ENCODE data around the gene ZCCHC14.

Gene ZCCHC14

GRCh38 chr16:87432330-87432915 is 60.4 kb downstream of the ZCCHC14 start:
- DNase-seq (ENCODE audit: low read depth in 2 of 2): no peak

GRCh38 chr16:87431926-87432325 is 60.9 kb downstream of the ZCCHC14 start:
- peak in 1 of 2 experiments; percentile 32 for DNase-seq (ENCODE audit: low read depth in 2 of 2)

GRCh38 chr16:87426423-87427215 is 66.2 kb downstream of the ZCCHC14 start:
- no peak for DNase-seq (ENCODE audit: low read depth in 2 of 2)

- no peak for DNase-seq (ENCODE audit: low read depth in 2 of 2)
These were observed 66.9 kb downstream of the ZCCHC14 start for GRCh38 chr16:87425941-87426340.

- DNase-seq (ENCODE audit: low read depth in 2 of 2): no peak
These were observed 68.6 kb downstream of the ZCCHC14 start for GRCh38 chr16:87424266-87424665.

- no peak for DNase-seq (ENCODE audit: low read depth in 2 of 2)
These were observed 69.4 kb downstream of the ZCCHC14 start for GRCh38 chr16:87423429-87423828.

- DNase-seq (ENCODE audit: low read depth in 2 of 2): no peak
These were observed 70.7 kb downstream of the ZCCHC14 start for GRCh38 chr16:87422106-87422505.

GRCh38 chr16:87421003-87421912 is 71.6 kb downstream of the ZCCHC14 start:
- DNase-seq (ENCODE audit: low read depth in 2 of 2): no peak

GRCh38 chr16:87420026-87421002 is 72.5 kb downstream of the ZCCHC14 start:
- DNase-seq (ENCODE audit: low read depth in 2 of 2): no peak

GRCh38 chr16:87418644-87419043 is 74.2 kb downstream of the ZCCHC14 start:
- no peak for DNase-seq (ENCODE audit: low read depth in 2 of 2)

GRCh38 chr16:87418216-87418615 is 74.6 kb downstream of the ZCCHC14 start:
- no peak for DNase-seq (ENCODE audit: low read depth in 2 of 2)

- DNase-seq (ENCODE audit: low read depth in 2 of 2): no peak
These were observed 75.3 kb downstream of the ZCCHC14 start for GRCh38 chr16:87417528-87417910.

GRCh38 chr16:87416826-87417527 is 75.8 kb downstream of the ZCCHC14 start:
- no peak for DNase-seq (ENCODE audit: low read depth in 2 of 2)

GRCh38 chr16:87415441-87415840 is 77.4 kb downstream of the ZCCHC14 start:
- DNase-seq (ENCODE audit: low read depth in 2 of 2): no peak

- no peak for DNase-seq (ENCODE audit: low read depth in 2 of 2)
These were observed 78.6 kb downstream of the ZCCHC14 start for GRCh38 chr16:87414251-87414680.

GRCh38 chr16:87412996-87413421 is 79.8 kb downstream of the ZCCHC14 start:
- DNase-seq (ENCODE audit: low read depth in 2 of 2): no peak

GRCh38 chr16:87412371-87412995 is 80.3 kb downstream of the ZCCHC14 start:
- no peak for DNase-seq (ENCODE audit: low read depth in 2 of 2)

- no peak for DNase-seq (ENCODE audit: low read depth in 2 of 2)
These were observed 81.2 kb downstream of the ZCCHC14 start for GRCh38 chr16:87411375-87412271.

- DNase-seq (ENCODE audit: low read depth in 2 of 2): no peak
These were observed 81.9 kb downstream of the ZCCHC14 start for GRCh38 chr16:87410968-87411367.

Measured in fibroblast of skin of left biceps (primary cell).